ENCODE measurements around the gene ANKRD13D. TPM values are rescaled to one million over a fixed set of nuclear protein-coding genes. Genes with fewer than 3 reads are reported as not detected.

Gene ANKRD13D
- total RNA-seq, 1 donor from 2014 or later: 59.4 TPM

DNA sequence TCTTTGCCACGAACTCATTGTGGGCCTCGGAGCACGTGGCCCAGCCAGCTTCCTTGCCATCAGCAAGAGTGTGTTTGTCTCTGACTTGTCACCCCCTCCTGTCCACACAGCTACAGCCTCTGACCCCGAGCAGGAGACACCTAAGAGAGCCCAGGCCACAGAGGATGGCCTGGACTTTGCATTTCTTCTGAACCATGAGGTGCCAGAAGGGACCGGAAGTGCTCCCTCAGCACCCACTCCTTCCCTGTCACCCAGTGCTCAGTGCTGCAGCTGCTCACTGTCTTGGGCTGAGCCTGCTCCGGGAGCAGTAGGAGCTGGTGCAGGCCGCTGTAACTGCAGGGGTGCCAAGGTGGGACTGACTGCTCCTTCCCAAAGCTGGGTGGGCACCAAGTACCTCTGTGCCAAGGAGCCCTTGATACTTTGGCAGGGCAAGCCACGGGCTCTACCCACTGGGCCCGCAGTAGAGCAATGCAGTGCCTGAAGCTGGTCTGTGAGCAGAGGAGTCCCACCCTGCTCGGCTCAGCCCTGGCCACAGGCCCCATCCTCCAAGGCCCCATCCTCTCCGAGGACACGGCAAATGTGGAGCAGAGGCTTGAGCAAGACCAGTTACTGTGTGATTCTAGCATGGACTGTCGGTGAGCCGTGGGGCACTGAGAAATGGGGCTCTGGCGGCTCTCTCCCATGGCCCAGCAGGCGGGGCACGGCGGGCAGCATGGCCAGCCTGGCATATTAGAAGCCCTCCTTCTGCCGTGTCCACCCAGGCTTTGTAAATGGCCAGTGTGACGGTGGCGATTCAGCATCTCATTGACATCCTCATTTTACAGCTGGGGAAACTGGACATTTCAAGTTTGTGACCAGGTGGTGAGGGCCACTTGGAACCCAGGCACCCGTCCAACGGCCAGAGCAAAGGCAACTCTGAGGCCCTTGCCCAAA is 16.5 kb upstream of the ANKRD13D start:
- no peaks in the 10 kb centered on the region for H3K9me3 ChIP-seq
- H3K27me3 ChIP-seq: no peaks in the 10 kb centered on the region
- no peak overlapping the region for H3K4me3 ChIP-seq
- DNase-seq (peak; percentile 66), ATAC-seq (peak; percentile 9)
- peaks cover 15% of the 10 kb centered on the region for H3K36me3 ChIP-seq
- TF ChIP-seq, protein P1, sequence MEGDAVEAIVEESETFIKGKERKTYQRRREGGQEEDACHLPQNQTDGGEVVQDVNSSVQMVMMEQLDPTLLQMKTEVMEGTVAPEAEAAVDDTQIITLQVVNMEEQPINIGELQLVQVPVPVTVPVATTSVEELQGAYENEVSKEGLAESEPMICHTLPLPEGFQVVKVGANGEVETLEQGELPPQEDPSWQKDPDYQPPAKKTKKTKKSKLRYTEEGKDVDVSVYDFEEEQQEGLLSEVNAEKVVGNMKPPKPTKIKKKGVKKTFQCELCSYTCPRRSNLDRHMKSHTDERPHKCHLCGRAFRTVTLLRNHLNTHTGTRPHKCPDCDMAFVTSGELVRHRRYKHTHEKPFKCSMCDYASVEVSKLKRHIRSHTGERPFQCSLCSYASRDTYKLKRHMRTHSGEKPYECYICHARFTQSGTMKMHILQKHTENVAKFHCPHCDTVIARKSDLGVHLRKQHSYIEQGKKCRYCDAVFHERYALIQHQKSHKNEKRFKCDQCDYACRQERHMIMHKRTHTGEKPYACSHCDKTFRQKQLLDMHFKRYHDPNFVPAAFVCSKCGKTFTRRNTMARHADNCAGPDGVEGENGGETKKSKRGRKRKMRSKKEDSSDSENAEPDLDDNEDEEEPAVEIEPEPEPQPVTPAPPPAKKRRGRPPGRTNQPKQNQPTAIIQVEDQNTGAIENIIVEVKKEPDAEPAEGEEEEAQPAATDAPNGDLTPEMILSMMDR (IDR thresholded peaks at IDR 0.05): no peak
- peak overlapping the region; percentile 93 for H3K27ac ChIP-seq
- intact Hi-C loops (cut with DNase I): no loop called here
- H3K4me1 ChIP-seq: peaks cover 97% of the 10 kb centered on the region

DNA sequence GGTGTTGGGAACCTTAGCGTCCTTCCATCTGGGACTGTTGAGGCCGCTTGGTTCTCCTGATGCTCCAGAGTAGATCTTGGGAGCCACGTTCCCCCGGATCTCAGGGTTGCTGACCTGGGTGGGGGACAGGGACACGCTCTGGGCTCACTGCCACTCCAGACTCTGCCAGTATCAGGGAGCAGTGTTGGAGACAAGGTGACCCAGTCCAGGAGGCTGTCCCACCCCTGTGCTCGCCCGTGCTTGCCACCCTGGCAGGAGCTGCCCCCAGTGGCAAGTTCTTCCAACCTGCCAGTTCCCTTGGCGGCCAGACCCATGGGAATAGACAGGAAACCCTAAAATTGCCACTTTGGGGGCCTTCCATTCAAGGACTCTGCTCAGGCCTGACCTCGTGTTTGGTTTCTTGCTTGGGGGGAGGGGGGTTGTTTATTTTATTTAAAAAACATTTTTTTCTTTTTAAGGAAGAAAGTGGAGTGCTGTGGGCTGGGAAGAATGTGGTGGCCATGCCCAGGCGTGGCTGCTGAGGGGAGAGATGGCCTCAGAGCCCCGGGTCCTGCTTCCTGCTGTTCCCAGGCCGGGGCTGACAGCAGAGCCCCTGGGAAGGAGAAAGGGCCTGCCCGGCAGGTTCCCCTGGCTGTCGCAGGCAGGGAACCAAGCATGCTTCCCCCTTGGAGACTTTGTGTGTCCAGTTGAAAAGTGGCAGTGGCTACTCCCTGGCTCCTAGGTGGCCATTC is 15.7 kb upstream of the ANKRD13D start:
- intact Hi-C loops (cut with DNase I): no loop called here
- peaks cover 7% of the 10 kb centered on the region for H3K36me3 ChIP-seq
- no peaks in the 10 kb centered on the region for H3K27me3 ChIP-seq
- TF ChIP-seq, protein P1 (IDR thresholded peaks at IDR 0.05): no peak
- DNase-seq (peak; percentile 54), ATAC-seq (no peak)
- no peaks in the 10 kb centered on the region for H3K9me3 ChIP-seq
- H3K4me1 ChIP-seq: peaks cover 97% of the 10 kb centered on the region
- no peak overlapping the region for H3K4me3 ChIP-seq
- peak overlapping the region; percentile 93 for H3K27ac ChIP-seq

DNA sequence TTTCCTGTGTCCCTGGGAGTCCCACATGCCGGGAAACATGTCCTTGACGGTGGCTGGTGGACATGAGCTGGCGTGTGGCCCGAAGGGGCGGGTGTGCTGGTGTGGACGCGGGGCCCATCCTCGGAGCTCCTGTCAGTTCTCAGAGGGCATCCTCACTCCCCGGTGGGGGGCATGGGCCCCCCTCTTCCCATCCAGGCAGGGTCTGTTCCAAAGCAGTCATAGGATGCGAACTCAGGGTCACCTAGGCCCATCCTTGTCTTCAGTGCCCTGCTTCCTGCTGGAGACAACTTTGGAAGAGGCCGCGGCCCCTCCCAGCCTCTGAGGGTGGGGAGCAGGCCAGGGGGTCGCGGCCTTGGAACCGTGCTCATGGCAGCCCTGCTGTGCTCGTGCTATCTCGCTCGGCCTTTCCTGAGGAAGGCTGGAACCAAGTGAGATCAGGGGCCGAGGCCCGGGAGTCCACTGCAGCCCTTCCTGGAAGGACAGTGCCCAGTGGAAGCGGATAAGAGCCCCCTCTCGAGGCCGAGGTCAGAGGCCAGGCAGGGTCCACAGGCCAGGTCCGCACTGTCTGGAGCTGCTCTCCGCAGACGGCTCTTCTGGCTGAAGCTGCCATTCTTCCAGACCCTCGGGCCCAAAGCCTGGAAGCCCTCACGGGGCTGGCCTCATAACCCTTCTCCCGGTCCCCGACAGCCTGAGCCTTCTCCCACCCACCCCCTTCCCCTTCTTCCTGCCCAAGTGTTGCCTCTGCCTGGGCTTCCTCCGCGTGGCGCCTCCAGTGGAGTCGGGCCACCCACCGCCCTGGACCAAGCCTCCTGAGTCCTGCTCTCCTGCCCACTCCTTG is 14.1 kb upstream of the ANKRD13D start:
- TF ChIP-seq, protein P1 (IDR thresholded peaks at IDR 0.05): no peak
- Histone ChIP-seq H3K36me3 (peaks cover 15% of the 10 kb centered on the region), H3K27ac (peak overlapping the region; percentile 93), H3K4me1 (peaks cover 95% of the 10 kb centered on the region), H3K9me3 (no peaks in the 10 kb centered on the region), H3K27me3 (no peaks in the 10 kb centered on the region), H3K4me3 (no peak overlapping the region)
- ATAC-seq (no peak), DNase-seq (peak; percentile 69)
- intact Hi-C loops (cut with DNase I): no loop called here

DNA sequence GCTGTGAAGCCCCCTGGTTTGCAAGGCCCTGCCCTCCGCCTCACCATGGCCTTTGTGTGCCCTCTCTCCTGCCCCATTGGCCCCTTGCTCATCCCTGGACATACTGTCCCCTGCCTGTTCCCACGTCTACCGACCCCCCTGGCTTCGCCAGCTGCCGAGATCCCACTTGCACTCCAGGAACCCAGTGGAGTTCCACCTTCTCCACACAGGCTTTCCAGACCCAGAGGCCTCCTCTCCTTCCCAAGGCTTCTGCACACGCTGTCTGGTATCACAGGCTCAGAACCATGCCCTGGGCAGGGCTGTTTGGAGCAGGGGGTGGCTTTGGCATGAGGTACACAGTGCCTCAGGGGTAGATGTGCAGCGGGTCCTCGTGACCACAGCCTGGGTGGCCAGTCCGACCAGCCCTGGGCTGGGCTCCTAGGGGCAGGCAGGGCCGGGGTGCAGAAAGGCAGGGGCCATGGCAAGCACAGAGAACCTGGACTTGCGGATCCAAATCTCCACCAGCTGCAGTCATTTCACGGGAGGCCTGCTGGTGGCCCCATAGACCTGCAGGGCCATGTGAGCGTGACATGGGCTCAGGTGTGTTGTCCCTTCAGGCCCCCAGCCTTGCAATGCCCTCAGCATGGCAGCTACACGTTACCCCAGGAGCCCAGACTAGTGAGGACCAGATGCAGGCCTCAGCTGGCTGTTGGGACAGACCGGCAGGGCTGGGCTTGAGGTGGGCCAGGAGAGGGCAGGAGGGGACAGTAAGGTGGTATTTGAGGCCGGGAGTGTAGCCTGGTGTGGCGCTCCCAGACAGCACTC is 13.3 kb upstream of the ANKRD13D start:
- TF ChIP-seq, protein P1 (IDR thresholded peaks at IDR 0.05): no peak
- peak overlapping the region; percentile 93 for H3K27ac ChIP-seq
- intact Hi-C loops (cut with DNase I): no loop called here
- no peaks in the 10 kb centered on the region for H3K9me3 ChIP-seq
- no peak overlapping the region for H3K4me3 ChIP-seq
- H3K27me3 ChIP-seq: no peaks in the 10 kb centered on the region
- H3K4me1 ChIP-seq: peaks cover 89% of the 10 kb centered on the region
- ATAC-seq (no peak), DNase-seq (peak; percentile 63)
- H3K36me3 ChIP-seq: peaks cover 23% of the 10 kb centered on the region

Data from upper lobe of right lung (tissue), 1 donor.